CD14-positive monocyte (primary cell): ENCODE results near the gene FRMPD4. TPM values are rescaled to one million over a fixed set of nuclear protein-coding genes. Genes with fewer than 3 reads are reported as not detected.

Experiments
- DNase-seq, 3 donors: peaks; one replicate each; pipeline ENCODE4 v3.0.0-alpha.2; 2011 to 2022
- H2AFZ ChIP-seq: 2 replicates; pipeline ENCODE4 v1.6.0; 2012; ENCODE audit warnings: mild to moderate bottlenecking, low read depth, low read length, inconsistent platforms; ENCODE audit not compliant: insufficient read depth, poor library complexity, severe bottlenecking
- H3K27ac ChIP-seq, 2 donors: 1 replicate in 1 of 2; 2 replicates in 1 of 2; pipeline ENCODE4 v1.5.1; 2012 to 2013; ENCODE audit warnings: low read length in 2 of 2, control low read depth in 1 of 2, inconsistent platforms in 1 of 2, low read depth in 1 of 2, mild to moderate bottlenecking in 1 of 2
- H3K27me3 ChIP-seq, 2 donors: one replicate each; pipeline versions ENCODE4 v1.6.0 to v1.6.1; 2011 to 2013; ENCODE audit warnings: low read length in 2 of 2; ENCODE audit not compliant: control insufficient read depth in 2 of 2, insufficient read depth in 2 of 2
- H3K36me3 ChIP-seq, 2 donors: replicated peaks in 1 of 2; 1 replicate in 1 of 2; 2 replicates in 1 of 2; pipeline versions ENCODE4 v1.5.1 to v1.6.1; 2012 to 2013; ENCODE audit warnings: low read length in 2 of 2, control low read depth in 1 of 2, inconsistent platforms in 1 of 2, mild to moderate bottlenecking in 1 of 2; ENCODE audit not compliant: insufficient read depth in 2 of 2, control insufficient read depth in 1 of 2
- H3K4me1 ChIP-seq, 2 donors: 1 replicate in 1 of 2; 2 replicates in 1 of 2; pipeline versions ENCODE4 v1.5.1 to v1.6.1; 2012 to 2013; ENCODE audit warnings: low read length in 2 of 2, control low read depth in 1 of 2, inconsistent platforms in 1 of 2, mild to moderate bottlenecking in 1 of 2, moderate library complexity in 1 of 2; ENCODE audit not compliant: insufficient read depth in 2 of 2, control insufficient read depth in 1 of 2
- H3K4me2 ChIP-seq: replicated peaks from 2 replicates; pipeline ENCODE3; 2012; ENCODE audit warnings: low read length, moderate library complexity, mild to moderate bottlenecking; ENCODE audit not compliant: poor library complexity, severe bottlenecking; ENCODE audit errors: extremely low read depth
- H3K4me3 ChIP-seq, 3 experiments: fragments of 200-600 bp in 1 of 3; sonication (generic) in 1 of 3; replicated peaks in 1 of 3; 1 replicate in 2 of 3; 2 replicates in 1 of 3; pipeline ENCODE4 v1.5.1; 2011 to 2013; ENCODE audit warnings: low read length in 3 of 3, mild to moderate bottlenecking in 3 of 3, control low read depth in 2 of 3, low read depth in 2 of 3, inconsistent platforms in 1 of 3, moderate library complexity in 1 of 3
- H3K79me2 ChIP-seq: 2 replicates; pipeline ENCODE4 v1.6.0; 2012; ENCODE audit warnings: mild to moderate bottlenecking, control low read depth, inconsistent platforms, low read length, moderate library complexity; ENCODE audit not compliant: insufficient read depth
- H3K9ac ChIP-seq: 2 replicates; pipeline ENCODE4 v1.6.0; 2017; ENCODE audit warnings: low read length, mild to moderate bottlenecking; ENCODE audit not compliant: insufficient read depth, poor library complexity, severe bottlenecking
- H3K9me3 ChIP-seq, 2 donors: replicated peaks in 1 of 2; 1 replicate in 1 of 2; 2 replicates in 1 of 2; pipeline versions ENCODE4 v1.5.1 to v1.6.1; 2012 to 2013; ENCODE audit warnings: low read length in 2 of 2, control low read depth in 1 of 2; ENCODE audit not compliant: control insufficient read depth in 1 of 2, insufficient read depth in 1 of 2
- H4K20me1 ChIP-seq: 2 replicates; pipeline ENCODE4 v1.6.0; 2012; ENCODE audit warnings: mild to moderate bottlenecking, low read length, control low read depth, moderate library complexity; ENCODE audit not compliant: insufficient read depth
- H3K27ac Mint-ChIP-seq, 7 donors: one replicate each; pipeline ENCODE4 v1.8.0; 2020; ENCODE audit warnings: mild to moderate bottlenecking in 7 of 7, mixed read lengths in 7 of 7, moderate library complexity in 6 of 7, inconsistent platforms in 2 of 7
- H3K27me3 Mint-ChIP-seq, 3 donors: one replicate each; pipeline ENCODE4 v1.8.0; 2021 to 2022; ENCODE audit warnings: low read depth in 3 of 3, mild to moderate bottlenecking in 3 of 3, mixed read lengths in 3 of 3, moderate library complexity in 3 of 3, inconsistent platforms in 1 of 3
- H3K36me3 Mint-ChIP-seq, 2 donors: one replicate each; pipeline ENCODE4 v1.8.0; 2020; ENCODE audit warnings: mixed read lengths in 2 of 2, inconsistent platforms in 1 of 2, mild to moderate bottlenecking in 1 of 2
- H3K4me1 Mint-ChIP-seq: one replicate; pipeline ENCODE4 v1.8.0; 2020; ENCODE audit warnings: mild to moderate bottlenecking, mixed read lengths
- H3K4me3 Mint-ChIP-seq, 2 donors: one replicate each; pipeline ENCODE4 v1.8.0; 2020; ENCODE audit warnings: mild to moderate bottlenecking in 2 of 2, mixed read lengths in 2 of 2, moderate library complexity in 1 of 2
- H3K9me3 Mint-ChIP-seq, 7 donors: one replicate each; pipeline ENCODE4 v1.8.0; 2020 to 2022; ENCODE audit warnings: mixed read lengths in 7 of 7, mild to moderate bottlenecking in 6 of 7, moderate library complexity in 6 of 7, inconsistent platforms in 2 of 7
- CTCF ChIP-seq: fragments of 200-600 bp; IDR thresholded peaks from one replicate; pipeline ENCODE4 v1.8.0; 2022; ENCODE audit warnings: antibody characterized with exemption, mild to moderate bottlenecking
- WGBS: methylation state at CpG from one replicate; pipeline ENCODE4 v1.1.5; 2013; ENCODE audit warnings: missing lambda C conversion rate; ENCODE audit not compliant: insufficient coverage; 5-methylcytosine and 5-hydroxymethylcytosine counted together
- intact Hi-C, 2 donors: fragments of 100-400 bp; cut with micrococcal nuclease; formaldehyde crosslinking; loops; one replicate each; pipeline versions ENCODE4 v1.15.0 to v1.15.1; 2023
- polyA plus RNA-seq, 3 donors: library from polyadenylated mRNA; depleted of rRNA in 1 of 3; unstranded in 2 of 3; stranded (reverse) in 1 of 3; fragments of 300-500 nt in 2 of 3; fragments of >200 nt in 1 of 3; fragmentation: Illumina TruSeq in 2 of 3; gene quantifications; 1 replicate in 2 of 3; 2 replicates in 1 of 3; pipeline ENCODE4 v1.2.3, GENCODE V29; 2012 to 2021

The FRMPD4 gene
- polyA plus RNA-seq, 3 donors: not detected

- H3K9ac ChIP-seq: no peak overlapping the region
- TF ChIP-seq CTCF: no peak
- H3K36me3 Mint-ChIP-seq: no peaks in the 10 kb centered on the region
- peaks cover 0 to 7% of the 10 kb centered on the region in 2 donors for H3K27me3 ChIP-seq
- H3K27ac ChIP-seq: no peak overlapping the region
- H3K4me3 ChIP-seq: no peak overlapping the region
- no peaks in the 10 kb centered on the region for H3K36me3 ChIP-seq
- intact Hi-C loops: no loop called here
- H3K4me1 ChIP-seq: no peaks in the 10 kb centered on the region
- no peaks in the 10 kb centered on the region for H4K20me1 ChIP-seq
- H3K9me3 Mint-ChIP-seq: peaks cover 0 to 1% (median 0%) of the 10 kb centered on the region in 7 donors
- peaks cover 0 to 16% (median 1%) of the 10 kb centered on the region in 3 donors for H3K27me3 Mint-ChIP-seq
- no peak overlapping the region for H3K4me3 Mint-ChIP-seq
- H2AFZ ChIP-seq: no peak overlapping the region
- WGBS: no CpG with 5 or more reads among the region's 7 CpGs
- H3K4me1 Mint-ChIP-seq: peaks cover 3% of the 10 kb centered on the region
- H3K9me3 ChIP-seq: no peaks in the 10 kb centered on the region
- no peak overlapping the region for H3K4me2 ChIP-seq
- H3K27ac Mint-ChIP-seq: no peak overlapping the region
- no peak for DNase-seq
- H3K79me2 ChIP-seq: no peaks in the 10 kb centered on the region
Observed at GRCh38 chrX:12704706-12705105, 566.4 kb downstream of the FRMPD4 start.

- H3K9me3 Mint-ChIP-seq: no peaks in the 10 kb centered on the region
- Histone ChIP-seq H2AFZ (no peak overlapping the region), H4K20me1 (no peaks in the 10 kb centered on the region), H3K9ac (no peak overlapping the region), H3K79me2 (no peaks in the 10 kb centered on the region), H3K4me2 (no peak overlapping the region), H3K36me3 (no peaks in the 10 kb centered on the region), H3K27me3 (peaks cover 0 to 4% of the 10 kb centered on the region in 2 donors), H3K27ac (no peak overlapping the region), H3K4me3 (no peak overlapping the region), H3K4me1 (no peaks in the 10 kb centered on the region), H3K9me3 (no peaks in the 10 kb centered on the region)
- H3K4me1 Mint-ChIP-seq: peaks cover 4% of the 10 kb centered on the region
- peaks cover 0 to 6% (median 0%) of the 10 kb centered on the region in 3 donors for H3K27me3 Mint-ChIP-seq
- DNase-seq: no peak
- no peaks in the 10 kb centered on the region for H3K36me3 Mint-ChIP-seq
- 100% methylated on average over 1 of the region's 9 CpGs for WGBS
- H3K27ac Mint-ChIP-seq: no peak overlapping the region
- no peak for TF ChIP-seq CTCF
- intact Hi-C loops: no loop called here
- H3K4me3 Mint-ChIP-seq: no peak overlapping the region
Observed at GRCh38 chrX:12709047-12709446, 570.8 kb downstream of the FRMPD4 start.
